Lung (tissue), 12 donors: ENCODE data around the gene TMEM121B. TPM values are rescaled to one million over a fixed set of nuclear protein-coding genes. Genes with fewer than 3 reads are reported as not detected.
A peak's percentile ranks its signal among the peaks of the same experiment; 100 is the strongest.

Source experiments
- ATAC-seq: fragments of 200-7000 bp; cut with Tn5 transposase; one replicate; pipeline ENCODE4 v1.9.1; 2020; ENCODE audit warnings: moderate number of reproducible peaks; ENCODE audit not compliant: insufficient read depth, low FRiP score
- DNase-seq, 3 donors: peaks; one replicate each; pipeline ENCODE4 v3.0.0-alpha.2; 2013 to 2017
- H3K27ac ChIP-seq, 2 donors: one replicate each; pipeline ENCODE4 v1.5.1; 2013; ENCODE audit warnings: mild to moderate bottlenecking in 2 of 2, moderate library complexity in 2 of 2, control low read depth in 1 of 2, inconsistent platforms in 1 of 2, low read depth in 1 of 2, low read length in 1 of 2
- H3K27me3 ChIP-seq, 3 donors: one replicate each; pipeline ENCODE4 v1.5.1; 2013; ENCODE audit warnings: low read length in 2 of 3; ENCODE audit not compliant: control insufficient read depth in 3 of 3, insufficient read depth in 3 of 3
- H3K36me3 ChIP-seq, 4 donors: one replicate each; pipeline ENCODE4 v1.5.1; 2013; ENCODE audit warnings: low read length in 4 of 4, mild to moderate bottlenecking in 1 of 4, moderate library complexity in 1 of 4; ENCODE audit not compliant: control insufficient read depth in 4 of 4, insufficient read depth in 4 of 4
- H3K4me1 ChIP-seq, 5 donors: one replicate each; pipeline ENCODE4 v1.5.1; 2013; ENCODE audit warnings: low read length in 5 of 5, mild to moderate bottlenecking in 2 of 5, moderate library complexity in 1 of 5; ENCODE audit not compliant: control insufficient read depth in 5 of 5, insufficient read depth in 5 of 5
- H3K4me3 ChIP-seq: one replicate; pipeline ENCODE4 v1.5.1; 2013; ENCODE audit warnings: mild to moderate bottlenecking, control low read depth, moderate library complexity
- H3K9ac ChIP-seq, 2 donors: one replicate each; pipeline ENCODE4 v1.5.1; 2013; ENCODE audit warnings: low read length in 2 of 2, control low read depth in 1 of 2; ENCODE audit not compliant: insufficient read depth in 1 of 2
- H3K9me3 ChIP-seq, 4 donors: one replicate each; pipeline ENCODE4 v1.5.1; 2013; ENCODE audit warnings: low read length in 3 of 4, mild to moderate bottlenecking in 1 of 4, moderate library complexity in 1 of 4; ENCODE audit not compliant: control insufficient read depth in 4 of 4, insufficient read depth in 3 of 4
- WGBS, 2 donors: extraction: QIAGEN DNeasy Blood & Tissue Kit; methylation state at CpG; one replicate each; pipeline ENCODE4 v1.1.7; 2013; 5-methylcytosine and 5-hydroxymethylcytosine counted together
- polyA plus RNA-seq, 2 donors: library from polyadenylated mRNA; stranded (reverse); fragments of 200-250 nt; gene quantifications; one replicate each; pipeline ENCODE4 v1.2.1, GENCODE V29; 2013
- total RNA-seq, 2 donors: library from RNA; depleted of rRNA in 1 of 2; stranded (reverse); fragments of >200 nt in 1 of 2; gene quantifications; one replicate each; pipeline ENCODE4 v1.2.1, GENCODE V29; 2014 to 2021
- TF ChIP-seq, protein P1 (sequence below): IDR thresholded peaks from 2 replicates; pipeline ENCODE4 v1.5.1; 2012; ENCODE audit warnings: mild to moderate bottlenecking; ENCODE audit errors: control extremely low read depth, extremely low read depth
- donor health status: control.
- donor health status: control.
- donor health status: Bipolar disorder and iron deficiency.
- donor health status: healthy.
- donor health status: DM: yes; HTN: yes; CAD: no.

TMEM121B gene
- total and polyA plus RNA-seq, 4 donors, result 0.26 to 1.4 (median 0.56) TPM

DNA sequence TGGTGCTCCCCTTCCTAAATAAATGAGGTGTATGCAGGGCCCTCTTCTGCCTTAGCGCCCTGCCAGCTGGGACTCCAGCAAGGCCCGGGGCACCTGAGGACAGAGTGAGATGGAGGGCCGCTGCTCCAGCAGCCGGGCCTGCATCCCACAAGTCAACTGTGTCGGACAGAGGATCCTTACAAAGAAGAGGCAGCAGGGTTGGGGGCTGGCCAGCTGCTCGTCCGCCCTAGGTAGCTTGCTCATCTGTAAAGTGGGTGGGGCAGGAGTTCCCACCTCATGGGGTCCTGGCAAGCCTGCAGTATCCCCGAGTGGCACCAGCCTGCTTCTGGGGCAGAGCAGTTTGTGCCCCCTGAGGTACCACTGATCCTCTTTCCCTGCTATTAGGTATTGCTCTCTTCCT lies 7.6 kb downstream of the TMEM121B start:
- Histone ChIP-seq H3K9me3 (no peaks in the 10 kb centered on the region), H3K36me3 (peaks cover 0 to 16% (median 0%) of the 10 kb centered on the region in 4 donors), H3K4me1 (peaks cover 0 to 9% (median 3%) of the 10 kb centered on the region in 5 donors), H3K27ac (no peak overlapping the region), H3K9ac (no peak overlapping the region), H3K4me3 (no peak overlapping the region), H3K27me3 (peaks cover 0 to 6% (median under 1%) of the 10 kb centered on the region in 3 donors)
- DNase-seq (no peak), ATAC-seq (no peak)
- 83 to 88% methylated on average over 8 of the region's 8 CpGs for WGBS, 2 donors
- TF ChIP-seq, protein P1, sequence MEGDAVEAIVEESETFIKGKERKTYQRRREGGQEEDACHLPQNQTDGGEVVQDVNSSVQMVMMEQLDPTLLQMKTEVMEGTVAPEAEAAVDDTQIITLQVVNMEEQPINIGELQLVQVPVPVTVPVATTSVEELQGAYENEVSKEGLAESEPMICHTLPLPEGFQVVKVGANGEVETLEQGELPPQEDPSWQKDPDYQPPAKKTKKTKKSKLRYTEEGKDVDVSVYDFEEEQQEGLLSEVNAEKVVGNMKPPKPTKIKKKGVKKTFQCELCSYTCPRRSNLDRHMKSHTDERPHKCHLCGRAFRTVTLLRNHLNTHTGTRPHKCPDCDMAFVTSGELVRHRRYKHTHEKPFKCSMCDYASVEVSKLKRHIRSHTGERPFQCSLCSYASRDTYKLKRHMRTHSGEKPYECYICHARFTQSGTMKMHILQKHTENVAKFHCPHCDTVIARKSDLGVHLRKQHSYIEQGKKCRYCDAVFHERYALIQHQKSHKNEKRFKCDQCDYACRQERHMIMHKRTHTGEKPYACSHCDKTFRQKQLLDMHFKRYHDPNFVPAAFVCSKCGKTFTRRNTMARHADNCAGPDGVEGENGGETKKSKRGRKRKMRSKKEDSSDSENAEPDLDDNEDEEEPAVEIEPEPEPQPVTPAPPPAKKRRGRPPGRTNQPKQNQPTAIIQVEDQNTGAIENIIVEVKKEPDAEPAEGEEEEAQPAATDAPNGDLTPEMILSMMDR, result no peak

GRCh38 chr22:17112491-17113042 lies 8.6 kb downstream of the TMEM121B start:
- TF ChIP-seq, protein P1, result no peak
- H3K4me3 ChIP-seq, result no peak overlapping the region
- DNase-seq (no peak), ATAC-seq (peak; percentile 12)
- WGBS, 2 donors, result 66 to 75% methylated on average over 9 of the region's 9 CpGs
- peaks cover 0 to 25% (median 1%) of the 10 kb centered on the region in 4 donors for H3K36me3 ChIP-seq
- H3K27me3 ChIP-seq, result peaks cover 0 to 4% (median 0%) of the 10 kb centered on the region in 3 donors
- H3K9ac ChIP-seq, result no peak overlapping the region
- H3K27ac ChIP-seq, result no peak overlapping the region
- no peaks in the 10 kb centered on the region for H3K9me3 ChIP-seq
- peaks cover 0 to 7% (median 0%) of the 10 kb centered on the region in 5 donors for H3K4me1 ChIP-seq

DNA sequence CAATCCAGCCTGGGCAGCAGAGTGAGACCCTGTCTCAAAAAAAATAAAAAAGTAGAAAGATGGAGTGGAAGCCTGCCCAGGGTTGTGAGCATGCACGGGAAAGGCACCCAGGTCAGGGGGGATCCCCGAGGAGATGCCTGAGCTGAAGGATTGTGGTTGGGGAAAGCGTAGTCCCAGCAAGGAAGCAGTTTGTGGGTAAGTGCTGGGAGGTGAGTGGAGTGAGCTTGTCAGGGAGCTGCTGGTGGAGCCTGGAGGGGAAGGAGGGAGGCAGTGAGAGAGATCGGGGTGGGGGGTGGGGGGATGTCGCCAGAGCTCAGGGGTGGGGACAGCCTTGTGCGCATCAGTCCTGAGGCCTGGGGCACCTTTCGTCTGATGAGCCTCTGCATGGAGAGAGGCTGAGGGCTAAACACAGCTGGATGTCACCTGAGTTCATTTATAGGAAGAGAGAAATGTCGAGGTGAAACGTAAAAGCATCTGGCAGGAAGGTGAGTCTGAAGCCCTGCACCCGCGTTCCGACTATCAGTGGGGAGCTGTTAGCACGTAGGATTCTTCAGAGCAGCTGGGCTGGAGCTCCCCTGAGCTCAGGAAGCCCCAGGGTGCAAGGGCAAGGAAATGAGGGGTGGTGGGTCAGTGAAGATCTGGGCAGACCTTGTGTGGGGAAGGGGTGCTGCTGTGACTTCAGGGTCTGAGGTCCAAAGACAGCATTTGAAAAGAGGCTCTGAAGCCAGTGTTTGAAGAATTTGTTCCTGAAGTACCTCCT lies 10.2 kb downstream of the TMEM121B start:
- peaks cover 0 to 37% (median 3%) of the 10 kb centered on the region in 4 donors for H3K36me3 ChIP-seq
- no peak for ATAC-seq
- 74 to 83% methylated on average over 13 of the region's 13 CpGs for WGBS, 2 donors

More for the DNA sequence above, 10.2 kb downstream of the TMEM121B start:
- TF ChIP-seq, protein P1, result no peak
- H3K4me1 ChIP-seq, result peaks cover 0 to 2% (median 0%) of the 10 kb centered on the region in 5 donors
- no peaks in the 10 kb centered on the region for H3K27me3 ChIP-seq
- no peak for DNase-seq
- no peak overlapping the region for H3K27ac ChIP-seq
- H3K9me3 ChIP-seq, result no peaks in the 10 kb centered on the region
- no peak overlapping the region for H3K4me3 ChIP-seq
- H3K9ac ChIP-seq, result no peak overlapping the region
